Medulla oblongata (tissue), 1 donor: ENCODE results near the gene ASTN1.

ENCODE experiments used
- DNase-seq: peaks from one replicate; pipeline ENCODE4 v3.0.0-alpha.2; 2015; ENCODE audit errors: extremely low spot score

The ASTN1 gene

GRCh38 chr1:176931526-176931925, 233.0 kb downstream of the ASTN1 start:
- no peak for DNase-seq

GRCh38 chr1:176926330-176927086, 238.0 kb downstream of the ASTN1 start:
- DNase-seq, result no peak

GRCh38 chr1:176925223-176925622, 239.3 kb downstream of the ASTN1 start:
- DNase-seq, result no peak

DNA sequence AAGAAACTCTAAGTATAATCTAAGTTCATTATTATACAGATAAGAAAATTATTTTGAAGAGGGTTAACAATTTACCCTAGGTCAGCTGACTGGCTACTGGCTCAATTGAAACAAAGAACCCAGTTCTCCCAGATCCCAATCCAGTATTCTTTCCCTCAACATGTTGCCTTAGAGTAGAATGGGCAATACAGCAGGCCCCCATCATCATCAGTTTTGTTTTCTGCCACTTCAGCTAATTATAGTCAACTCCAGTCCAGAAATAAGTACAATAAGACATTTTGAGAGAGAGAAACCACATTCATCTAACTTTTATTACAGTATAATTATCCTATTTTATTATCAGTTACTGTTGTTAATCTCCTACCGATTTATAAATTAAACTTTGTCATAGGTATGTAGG, 241.2 kb downstream of the ASTN1 start:
- DNase-seq, result no peak

GRCh38 chr1:176919386-176920378, 244.8 kb downstream of the ASTN1 start:
- DNase-seq, result no peak

GRCh38 chr1:176905648-176906047, 258.9 kb downstream of the ASTN1 start:
- DNase-seq, result no peak

DNA sequence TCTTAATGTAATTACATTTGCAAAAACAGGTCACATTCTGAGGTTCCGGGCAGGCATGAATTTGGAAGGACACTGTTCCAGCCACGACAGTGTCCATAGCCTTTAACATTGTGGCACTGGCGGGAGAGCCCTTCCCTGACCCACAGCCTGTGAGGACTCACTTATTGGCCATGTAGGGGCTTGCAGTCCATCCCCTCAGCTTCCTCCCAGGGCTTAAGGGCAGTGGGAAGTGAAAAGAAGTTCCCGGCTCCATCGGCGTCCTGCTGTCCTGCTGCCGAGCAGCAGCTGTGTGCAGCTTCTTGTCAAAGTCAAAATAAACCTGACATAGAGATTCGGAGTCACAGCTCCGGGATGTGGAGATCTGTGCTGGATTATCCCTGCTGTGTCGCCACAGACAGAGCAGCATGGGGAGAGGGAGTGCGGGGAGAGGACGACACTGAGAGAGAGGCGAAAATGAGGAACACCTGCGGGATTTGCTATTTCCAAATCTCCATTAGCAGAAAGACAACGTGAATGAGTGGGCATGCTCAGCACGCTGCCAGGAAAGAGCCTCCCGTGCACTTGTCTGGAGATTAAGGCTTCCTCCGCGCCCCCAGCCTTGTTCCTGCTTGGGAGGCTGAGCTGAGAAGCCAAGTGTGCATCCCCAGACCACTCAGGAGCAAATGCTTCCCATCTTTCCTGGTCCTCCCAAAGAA, 260.3 kb downstream of the ASTN1 start:
- DNase-seq, result no peak

DNA sequence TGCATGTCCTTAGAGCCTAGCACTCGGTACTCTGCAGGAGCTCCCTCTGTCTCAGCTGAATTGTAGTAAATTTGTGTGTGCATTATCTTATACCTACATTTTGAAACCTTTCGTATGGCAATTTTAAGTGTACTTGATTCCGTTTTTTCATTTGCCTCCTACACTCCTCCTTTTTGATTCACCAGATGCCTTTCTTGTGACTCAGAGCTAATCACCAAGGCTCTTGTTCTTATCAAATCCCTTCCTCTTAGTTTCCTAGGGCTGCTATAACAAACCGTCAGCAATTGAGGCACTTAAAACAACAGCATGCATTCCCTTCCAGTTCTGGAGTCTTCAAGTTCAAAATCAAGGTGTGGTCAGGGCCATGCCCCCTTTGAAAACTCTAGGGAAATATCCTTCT, 261.0 kb downstream of the ASTN1 start:
- no peak for DNase-seq

DNA sequence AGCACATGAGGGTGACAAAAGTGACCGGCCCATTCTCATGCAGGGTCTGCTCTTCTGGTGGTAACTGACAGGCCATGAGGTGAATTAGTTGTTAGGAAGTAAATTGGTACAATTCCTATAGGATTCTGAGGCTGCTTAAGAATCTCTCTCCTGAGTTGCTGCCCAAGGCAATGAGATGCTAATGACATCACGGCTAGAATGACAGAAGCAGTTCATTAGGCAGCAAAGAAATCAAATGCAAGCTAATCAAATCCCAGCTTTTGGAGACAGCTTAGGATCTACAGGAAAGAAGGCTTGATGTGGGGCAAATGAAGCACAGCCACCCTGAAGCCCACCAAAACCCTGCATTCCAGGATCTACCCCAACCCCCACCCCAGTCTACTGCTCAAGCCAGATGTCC, 265.2 kb downstream of the ASTN1 start:
- DNase-seq, result no peak

DNA sequence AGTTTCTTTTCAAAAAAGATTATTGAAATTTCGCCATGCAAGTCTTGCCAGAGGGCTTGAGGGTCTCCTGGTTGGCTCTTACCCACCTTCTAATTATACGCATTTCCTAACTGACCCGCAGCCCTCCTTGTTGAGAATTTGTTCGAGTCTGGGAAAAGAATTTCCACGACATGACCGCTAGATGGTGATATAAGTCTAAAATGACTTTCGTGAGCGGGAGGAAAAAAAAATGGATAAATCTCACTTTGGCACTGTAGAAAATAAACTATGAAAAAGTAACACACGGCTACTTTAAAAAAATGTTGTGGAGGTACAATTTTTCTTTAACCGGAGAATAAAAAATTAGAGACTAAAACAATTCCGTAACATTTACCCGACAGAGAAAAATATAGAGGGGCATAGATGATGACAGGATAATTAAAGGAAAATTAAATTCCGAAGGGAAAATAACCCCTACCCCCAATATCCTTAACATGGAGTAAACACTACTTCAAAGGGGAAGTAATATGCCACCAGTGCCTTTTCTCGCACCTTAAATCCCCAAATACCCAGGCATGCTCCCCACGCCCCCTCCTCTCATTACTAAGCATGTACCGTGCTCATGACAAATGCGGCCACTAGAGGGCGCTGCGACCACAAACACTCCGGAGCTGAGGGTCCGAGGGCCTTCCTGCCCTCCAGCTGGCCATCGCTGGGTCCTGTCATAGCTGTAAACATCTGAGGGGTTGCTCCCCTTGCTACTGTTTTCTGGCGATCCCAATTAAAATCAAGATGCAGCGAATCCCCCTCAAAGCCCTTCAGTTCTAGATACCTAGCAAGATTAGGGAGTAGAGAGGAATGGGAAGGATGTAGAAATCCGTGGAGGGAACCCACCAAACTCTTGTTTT, 266.9 kb downstream of the ASTN1 start:
- peak; percentile 68 for DNase-seq

DNA sequence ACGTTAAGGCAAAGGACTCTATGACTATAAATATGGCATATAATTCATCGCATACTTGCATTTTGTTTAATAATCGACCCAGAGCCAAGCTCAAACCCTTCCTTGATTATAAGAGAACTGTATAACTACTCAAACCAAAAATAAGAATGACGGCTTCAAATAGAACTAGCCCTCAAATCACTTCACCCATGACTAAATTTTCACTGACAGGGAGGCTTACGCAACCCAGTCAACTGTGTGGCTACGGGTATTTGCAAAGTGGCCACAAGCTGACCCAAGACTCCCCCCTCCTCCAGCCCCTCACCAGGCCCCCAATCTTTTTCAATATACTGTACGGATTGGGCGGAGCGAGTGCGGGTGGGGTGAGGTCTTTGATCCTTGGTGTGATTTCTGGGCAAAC, 268.3 kb downstream of the ASTN1 start:
- no peak for DNase-seq

DNA sequence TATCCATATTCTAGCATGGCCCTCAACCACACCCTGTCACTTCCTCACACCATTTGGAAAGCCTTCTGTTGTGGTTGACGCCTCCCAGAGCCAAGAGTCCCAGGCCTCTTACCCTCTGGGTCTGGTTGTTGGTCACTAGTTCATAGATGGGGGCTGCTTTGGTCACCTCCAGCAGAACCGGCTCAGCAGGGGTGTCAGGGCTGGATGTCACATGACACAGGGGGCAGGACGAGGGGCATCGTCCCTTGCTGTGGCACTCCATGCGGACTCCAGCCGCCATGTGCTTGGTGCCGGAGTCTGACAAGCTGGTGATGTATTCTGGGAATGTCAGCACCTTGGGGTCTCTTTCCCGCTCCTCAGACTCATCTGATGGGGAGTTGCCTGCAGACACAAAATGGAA, 270.1 kb downstream of the ASTN1 start:
- no peak for DNase-seq

GRCh38 chr1:176893625-176894352, 270.7 kb downstream of the ASTN1 start:
- no peak for DNase-seq

- DNase-seq, result peak; percentile 19
Measured at GRCh38 chr1:176888471-176889032, 276.0 kb downstream of the ASTN1 start.

DNA sequence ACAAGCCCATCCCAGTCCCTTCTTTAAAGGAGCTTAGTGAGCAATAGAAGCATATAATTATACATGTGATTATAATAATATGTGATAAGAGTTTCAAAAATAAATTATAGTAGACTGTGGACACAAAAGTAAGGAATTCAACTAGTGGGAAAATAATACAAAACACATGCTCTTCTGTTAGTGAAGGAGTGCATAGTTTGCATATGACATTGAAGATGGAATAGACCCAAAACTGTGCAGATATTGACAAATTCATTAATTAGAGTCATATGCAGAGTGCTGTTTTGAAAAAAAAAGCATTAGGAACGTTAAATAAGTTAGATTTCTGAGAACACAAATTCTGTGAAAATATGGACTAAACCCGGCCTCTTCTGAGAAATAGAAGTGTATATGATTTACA, 278.8 kb downstream of the ASTN1 start:
- DNase-seq, result no peak

DNA sequence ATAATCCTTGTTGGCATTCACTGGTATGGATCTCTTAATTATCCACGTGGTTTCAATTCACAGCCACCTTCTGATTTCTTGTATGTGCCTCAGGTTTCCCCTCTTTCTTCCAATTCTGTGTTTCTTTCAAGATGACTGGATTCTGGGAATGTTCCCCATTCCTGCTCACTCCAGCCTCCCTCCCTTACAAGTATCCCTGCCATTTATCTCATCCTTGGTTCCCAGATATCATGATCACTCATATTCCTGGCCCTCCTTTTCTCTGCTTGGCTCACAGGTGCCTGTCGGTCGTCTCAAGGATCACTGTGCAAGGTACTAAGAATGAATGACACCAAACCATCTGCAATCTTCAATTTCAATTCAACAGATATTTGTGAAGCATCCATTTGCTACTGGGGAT, 279.2 kb downstream of the ASTN1 start:
- DNase-seq, result no peak

DNA sequence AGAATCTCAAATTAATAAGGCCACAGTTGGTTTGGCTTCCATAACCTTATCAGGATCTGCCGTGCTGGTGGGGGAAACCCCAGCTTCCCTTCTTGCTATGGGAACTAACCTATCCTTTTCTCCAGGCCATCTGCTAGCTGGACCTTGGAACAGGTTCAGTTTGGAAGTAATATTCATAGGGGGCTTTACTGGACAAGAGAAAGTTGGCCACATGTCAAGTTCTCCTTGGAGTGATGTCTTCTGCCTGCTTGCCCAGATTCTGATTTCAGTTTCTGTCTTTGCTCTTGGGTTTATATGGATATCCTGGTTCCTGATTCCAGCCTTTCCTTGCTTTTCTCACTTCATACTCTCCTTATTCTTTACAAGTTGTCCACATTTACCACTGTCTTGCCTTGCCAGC, 279.6 kb downstream of the ASTN1 start:
- DNase-seq, result no peak

GRCh38 chr1:176884286-176884685, 280.2 kb downstream of the ASTN1 start:
- no peak for DNase-seq

- peak; percentile 85 for DNase-seq
Measured at GRCh38 chr1:176880955-176881595, 283.4 kb downstream of the ASTN1 start.
